ENCODE results near the gene MGAT2.

GRCh38 chr14:49653508-49653907 is 32.9 kb downstream of the MGAT2 start:
- no peak for TF ChIP-seq POLR2A (IDR thresholded peaks at IDR 0.05)
- TF ChIP-seq CTCF (IDR thresholded peaks at IDR 0.05), result no peak
- TF ChIP-seq POLR2AphosphoS5 (IDR thresholded peaks at IDR 0.05; ENCODE audit: insufficient read depth in 1 of 2, low read depth in 1 of 2), result no peak
